Vagina (tissue), 2 donors: ENCODE measurements around the gene DGKD.

Source experiments
- POLR2A ChIP-seq, 2 donors: fragments of 450-650 bp; IDR thresholded peaks; one replicate each; pipeline ENCODE4 v1.6.1; 2017; ENCODE audit warnings: antibody characterized with exemption in 2 of 2, mild to moderate bottlenecking in 2 of 2, moderate library complexity in 2 of 2
- POLR2AphosphoS5 ChIP-seq, 2 donors: sonication (generic); formaldehyde crosslinking; IDR thresholded peaks; one replicate each; pipeline ENCODE4 v1.9.0; 2017; ENCODE audit warnings: antibody characterized with exemption in 2 of 2, mild to moderate bottlenecking in 2 of 2, low read depth in 1 of 2; ENCODE audit not compliant: insufficient read depth in 1 of 2
- TF ChIP-seq, protein P1 (sequence below), 3 experiments: fragments of 450-650 bp in 2 of 3; fragments of 200-600 bp in 1 of 3; sonication (generic) in 1 of 3; IDR thresholded peaks; one replicate each; pipeline ENCODE4 v1.5.1; 2017 to 2019; ENCODE audit warnings: antibody characterized with exemption in 3 of 3, mild to moderate bottlenecking in 2 of 3, moderate library complexity in 2 of 3

DNA sequence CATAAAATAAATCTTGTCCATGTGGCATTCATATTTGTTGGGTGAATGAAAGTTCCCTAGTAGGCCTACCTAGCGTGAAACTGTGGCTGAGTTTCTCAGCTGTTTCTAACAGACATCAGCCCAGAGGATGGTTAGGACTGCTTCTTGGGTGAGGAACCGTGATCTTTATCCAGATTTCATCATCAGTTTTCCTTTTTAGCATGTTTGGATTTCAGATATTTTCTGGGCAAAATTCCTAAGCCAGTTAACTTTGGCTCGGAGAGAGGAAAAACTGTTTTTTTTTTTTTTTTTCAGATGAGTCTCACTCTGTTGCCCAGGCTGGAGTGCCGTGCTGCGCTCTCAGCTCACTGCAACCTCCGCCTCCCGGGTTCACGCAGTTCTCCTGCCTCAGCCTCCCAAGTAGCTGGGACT, 53.5 kb downstream of the DGKD start:
- TF ChIP-seq, protein P1, sequence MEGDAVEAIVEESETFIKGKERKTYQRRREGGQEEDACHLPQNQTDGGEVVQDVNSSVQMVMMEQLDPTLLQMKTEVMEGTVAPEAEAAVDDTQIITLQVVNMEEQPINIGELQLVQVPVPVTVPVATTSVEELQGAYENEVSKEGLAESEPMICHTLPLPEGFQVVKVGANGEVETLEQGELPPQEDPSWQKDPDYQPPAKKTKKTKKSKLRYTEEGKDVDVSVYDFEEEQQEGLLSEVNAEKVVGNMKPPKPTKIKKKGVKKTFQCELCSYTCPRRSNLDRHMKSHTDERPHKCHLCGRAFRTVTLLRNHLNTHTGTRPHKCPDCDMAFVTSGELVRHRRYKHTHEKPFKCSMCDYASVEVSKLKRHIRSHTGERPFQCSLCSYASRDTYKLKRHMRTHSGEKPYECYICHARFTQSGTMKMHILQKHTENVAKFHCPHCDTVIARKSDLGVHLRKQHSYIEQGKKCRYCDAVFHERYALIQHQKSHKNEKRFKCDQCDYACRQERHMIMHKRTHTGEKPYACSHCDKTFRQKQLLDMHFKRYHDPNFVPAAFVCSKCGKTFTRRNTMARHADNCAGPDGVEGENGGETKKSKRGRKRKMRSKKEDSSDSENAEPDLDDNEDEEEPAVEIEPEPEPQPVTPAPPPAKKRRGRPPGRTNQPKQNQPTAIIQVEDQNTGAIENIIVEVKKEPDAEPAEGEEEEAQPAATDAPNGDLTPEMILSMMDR (IDR thresholded peaks at IDR 0.05): no peak
- peak in 1 of 2 donors; percentile 42 for TF ChIP-seq POLR2AphosphoS5 (IDR thresholded peaks at IDR 0.05; ENCODE audit: insufficient read depth in 1 of 2, low read depth in 1 of 2)
- no peak for TF ChIP-seq POLR2A (IDR thresholded peaks at IDR 0.05)
